ENCODE measurements around the gene KMT5B. TPM values are rescaled to one million over a fixed set of nuclear protein-coding genes. Genes with fewer than 3 reads are reported as not detected.

KMT5B gene
- total RNA-seq, 1 experiment from 2014 or later, result 12.4 TPM

DNA sequence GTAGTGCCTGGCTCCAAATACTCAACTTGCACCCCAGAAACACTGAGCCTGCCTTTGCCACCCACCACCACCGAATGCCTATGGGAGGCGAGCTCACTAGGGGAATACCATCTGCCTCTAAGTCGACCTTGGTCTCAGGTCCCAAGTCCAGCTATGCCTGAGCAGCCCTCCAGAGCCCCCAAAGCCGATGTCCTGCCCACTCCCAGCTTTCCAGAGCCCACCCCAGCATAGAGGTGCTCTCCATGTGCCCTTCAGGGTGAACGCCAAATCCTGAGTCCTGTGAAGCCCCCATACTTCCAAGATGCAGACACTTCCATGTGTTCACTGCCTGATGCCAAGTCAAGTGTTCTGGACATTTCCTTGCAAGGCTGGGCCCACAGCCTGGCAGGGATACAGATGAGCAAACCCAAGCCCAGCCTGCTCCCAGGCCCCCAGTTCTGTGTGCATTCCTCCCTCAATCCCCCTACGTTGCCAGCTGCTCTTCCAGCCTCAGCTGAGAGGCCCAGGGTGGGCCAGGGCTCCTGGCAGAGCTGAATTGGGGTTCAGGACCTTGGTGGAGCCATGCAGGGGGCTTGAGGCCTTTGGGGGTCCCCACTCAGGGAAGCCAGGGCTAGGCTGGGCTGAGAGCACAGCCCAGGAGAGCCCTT lies 2.6 kb upstream of the KMT5B start:
- no peak for DNase-seq (ENCODE audit: low spot score)

DNA sequence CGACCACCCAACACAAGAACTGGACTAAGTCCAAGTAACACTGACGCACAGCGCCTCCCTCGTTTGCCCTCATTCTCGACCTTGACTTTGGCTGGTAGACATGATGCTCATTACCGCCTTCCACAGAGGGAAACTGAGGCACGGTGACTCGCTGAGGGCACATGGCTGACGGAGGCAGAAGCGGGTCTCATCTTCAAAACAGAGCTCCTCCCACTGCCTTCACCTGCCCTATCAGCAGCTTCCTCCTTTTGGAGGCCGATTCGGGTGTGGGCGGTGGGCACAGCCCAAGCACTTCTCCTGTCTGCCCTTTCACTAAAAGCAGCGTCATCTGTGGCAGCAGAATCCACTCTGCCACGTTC lies 2.0 kb upstream of the KMT5B start:
- no peak for DNase-seq (ENCODE audit: low spot score)

DNA sequence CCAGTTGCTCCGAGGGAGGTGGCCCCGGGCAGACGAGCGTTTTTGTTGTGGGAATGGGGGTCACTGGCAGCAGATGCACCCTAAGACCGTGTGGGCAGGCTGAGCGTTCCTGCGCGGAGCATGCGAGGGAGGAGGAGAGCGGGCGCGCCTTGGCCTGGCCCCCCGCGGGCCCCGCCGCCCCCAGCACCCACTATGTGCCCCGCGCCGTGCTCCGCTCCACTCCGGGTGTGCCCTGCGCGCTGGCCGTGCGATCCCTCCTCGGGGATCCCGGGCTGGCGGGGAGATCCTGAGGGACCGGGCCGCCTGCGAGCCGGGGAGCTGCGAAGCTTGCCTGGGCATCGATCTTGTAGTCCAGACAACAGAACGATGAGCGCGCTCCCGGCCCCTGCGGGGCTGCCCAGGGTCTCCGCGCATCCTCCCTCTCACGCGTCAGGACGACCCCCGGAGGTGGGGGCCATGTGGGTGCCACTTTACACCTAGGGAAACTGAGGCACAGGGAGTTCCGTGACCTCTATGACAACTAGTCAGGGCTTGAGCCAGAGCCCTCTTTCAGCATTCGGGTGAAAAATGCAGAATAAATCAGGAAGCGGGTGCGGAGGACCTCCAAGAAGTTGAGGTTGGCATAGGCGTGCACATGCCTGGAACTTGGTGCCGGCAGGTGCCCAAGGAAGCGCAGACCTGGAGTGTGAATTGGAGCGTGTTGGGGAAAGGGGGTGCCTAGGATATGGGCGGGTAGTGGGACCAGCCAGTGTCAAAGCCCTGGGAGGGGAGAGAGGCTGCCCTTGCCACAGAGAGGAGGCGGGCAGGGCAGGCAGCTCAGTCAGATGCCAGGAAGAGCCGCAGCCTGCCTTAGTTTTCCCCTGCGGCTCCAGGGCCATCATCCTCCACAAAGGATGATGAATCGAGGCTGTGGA lies 1.3 kb upstream of the KMT5B start:
- no peak for DNase-seq (ENCODE audit: low spot score)

DNA sequence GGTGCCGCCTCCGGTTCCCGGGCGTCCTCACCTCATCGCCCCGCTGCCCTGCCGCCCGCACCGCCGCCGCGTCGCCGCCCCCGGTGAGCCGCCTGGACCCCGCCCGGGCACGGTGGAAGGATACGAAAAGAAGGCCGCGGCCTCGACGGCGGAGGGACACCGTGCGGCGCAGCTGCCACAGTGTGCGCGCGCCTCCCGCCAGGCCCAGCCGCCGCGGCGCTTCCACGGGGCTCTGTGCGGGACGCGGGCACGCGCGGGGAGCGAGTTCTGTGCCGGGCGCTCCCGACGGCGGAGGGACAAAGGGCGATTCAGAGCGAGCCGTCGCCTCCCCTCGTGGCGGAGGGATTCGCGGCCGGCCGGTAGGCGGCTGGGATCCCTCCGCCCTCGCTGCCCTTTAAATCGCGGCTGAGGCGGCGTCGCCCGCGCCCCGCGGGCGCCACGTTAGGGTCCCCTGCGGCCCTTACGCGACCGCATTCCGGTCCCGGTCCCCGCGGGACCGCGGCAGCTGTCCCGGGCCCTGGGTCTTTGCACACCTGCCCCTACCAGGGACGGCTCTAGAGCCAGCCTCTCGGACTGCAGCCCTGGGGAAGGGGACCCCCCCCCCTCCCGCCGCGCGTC lies 568 bp upstream of the KMT5B start:
- DNase-seq (ENCODE audit: low spot score), result peak; percentile 82

DNA sequence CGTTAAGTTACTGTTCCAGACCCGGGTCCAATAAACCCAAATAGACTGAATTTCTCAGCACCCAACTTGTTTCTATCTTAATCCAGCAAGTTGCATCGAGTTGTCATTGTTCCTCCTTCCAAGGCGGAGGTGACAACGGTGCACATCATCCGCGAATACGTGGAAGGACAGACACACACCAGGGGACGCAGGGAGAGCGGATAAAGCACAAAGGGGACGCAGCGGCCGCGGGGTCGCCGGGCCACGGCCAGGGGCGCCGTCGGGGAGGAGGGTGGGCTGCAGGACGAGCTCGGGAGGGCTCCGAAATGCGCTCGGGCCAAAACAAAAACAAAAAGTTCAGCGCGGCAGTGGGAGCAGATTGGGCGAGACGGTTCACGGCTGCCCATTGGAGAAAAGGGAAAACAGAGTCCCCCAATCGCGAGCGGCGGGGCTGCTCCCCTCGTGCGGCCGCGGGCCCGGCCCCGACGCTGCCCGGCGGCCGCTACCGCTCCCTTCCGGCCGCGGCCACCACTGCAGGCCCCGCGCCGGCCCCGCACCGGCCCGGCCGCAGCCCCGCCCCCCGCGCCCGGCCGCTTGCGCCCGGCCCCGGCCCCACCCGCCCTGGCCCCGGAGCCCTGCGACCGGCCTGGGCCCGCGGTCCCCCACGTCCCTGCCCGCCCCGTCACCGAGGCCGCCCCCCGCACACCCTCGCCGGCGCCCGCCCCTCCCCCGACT lies 518 bp downstream of the KMT5B start:
- DNase-seq (ENCODE audit: low spot score), result peak; percentile 51

DNA sequence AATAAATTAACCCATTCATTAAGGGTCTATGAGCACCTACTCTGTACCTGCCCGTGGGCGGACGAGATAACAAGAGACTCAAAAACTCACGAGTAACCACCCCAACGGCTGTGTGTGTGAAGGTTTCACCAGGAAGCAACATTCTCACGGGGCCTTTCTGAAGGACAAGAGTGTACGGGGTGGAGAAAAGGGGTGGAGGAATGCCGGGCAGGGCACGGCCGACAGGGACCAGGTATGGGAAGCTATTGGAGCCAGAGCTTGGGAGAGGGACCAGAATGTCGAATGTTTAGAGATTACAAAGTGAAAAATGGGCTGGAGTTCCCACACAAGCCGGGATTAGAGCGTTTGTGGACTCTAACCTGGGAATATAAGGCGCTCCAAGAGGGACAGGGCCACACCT lies 1.6 kb downstream of the KMT5B start:
- no peak for DNase-seq (ENCODE audit: low spot score)

DNA sequence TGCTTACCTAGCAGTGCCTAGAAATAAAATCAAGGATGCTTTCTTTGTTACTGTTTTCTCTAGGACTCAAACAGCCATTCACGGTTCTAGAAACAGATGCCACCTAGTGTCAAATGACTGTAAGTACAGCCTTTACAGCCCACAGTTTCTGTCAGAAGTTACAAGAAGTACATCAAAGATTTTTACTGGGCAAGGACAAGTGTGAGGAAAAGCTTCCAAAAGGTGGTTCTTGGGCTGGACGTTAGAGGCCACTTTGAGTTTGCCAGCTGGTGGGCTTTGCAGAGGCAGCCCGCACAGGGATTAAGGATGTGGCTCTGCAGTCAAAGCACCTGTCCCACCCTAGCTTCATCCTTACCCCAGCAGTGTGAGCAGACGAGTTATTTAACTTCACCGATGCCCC lies 6.9 kb downstream of the KMT5B start:
- peak; percentile 55 for DNase-seq (ENCODE audit: low spot score)

DNA sequence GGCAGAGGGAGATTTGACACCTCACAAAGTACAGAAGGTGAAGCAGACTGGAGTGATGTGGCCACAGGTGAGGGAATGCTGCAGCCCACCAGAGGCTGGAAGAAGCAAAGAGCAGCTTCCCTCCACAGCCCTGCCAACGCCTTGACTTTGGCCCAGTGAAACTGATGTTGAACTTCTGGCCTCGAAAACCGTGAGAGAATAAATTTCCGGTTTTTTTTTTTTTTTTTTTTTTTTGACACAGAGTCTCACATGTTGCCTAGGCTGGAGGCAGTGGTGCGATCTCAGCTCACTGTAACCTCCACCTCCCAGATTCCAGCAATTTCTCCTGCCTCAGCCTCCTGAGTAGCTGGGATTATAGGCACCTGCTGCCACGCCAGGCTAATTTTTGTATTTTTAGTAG lies 8.7 kb downstream of the KMT5B start:
- DNase-seq (ENCODE audit: low spot score), result no peak

DNA sequence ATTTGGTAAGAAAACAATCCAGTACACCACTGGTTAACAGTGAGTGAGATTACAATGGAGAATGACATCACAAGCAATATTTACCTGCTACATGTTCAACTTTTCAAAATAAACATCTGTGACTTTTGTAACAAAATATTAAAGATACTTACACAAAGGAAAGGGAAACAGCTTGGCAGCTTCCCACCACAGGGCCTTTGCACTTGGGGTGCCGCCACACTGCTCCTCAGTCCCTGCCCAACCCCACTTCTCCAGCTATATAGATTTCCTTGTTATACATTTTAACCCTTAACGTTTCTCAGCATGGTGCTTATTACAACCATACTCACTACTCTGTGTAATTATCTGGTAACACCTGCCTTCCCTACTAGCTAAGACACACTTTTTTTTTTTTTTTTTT lies 10.9 kb downstream of the KMT5B start:
- no peak for DNase-seq (ENCODE audit: low spot score)

DNA sequence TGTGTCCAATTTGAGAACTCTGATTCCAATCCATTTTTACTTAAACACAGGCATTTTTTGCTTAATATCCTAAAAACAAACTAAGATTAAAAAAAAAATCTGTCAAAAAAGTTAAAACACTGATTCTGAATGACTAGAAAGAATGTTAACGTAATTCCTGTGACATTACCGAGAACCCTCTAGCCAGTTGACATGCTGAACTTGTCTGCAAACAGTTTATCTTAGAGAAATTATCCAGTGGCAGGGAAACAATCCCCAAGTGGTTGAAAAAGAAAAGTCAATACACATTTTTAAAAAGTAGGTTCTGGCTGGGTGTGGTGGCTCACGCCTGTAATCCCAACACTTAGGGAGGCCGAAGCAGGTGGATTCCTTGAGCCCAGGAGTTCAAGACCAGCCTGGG lies 11.6 kb downstream of the KMT5B start:
- DNase-seq (ENCODE audit: low spot score), result no peak

DNA sequence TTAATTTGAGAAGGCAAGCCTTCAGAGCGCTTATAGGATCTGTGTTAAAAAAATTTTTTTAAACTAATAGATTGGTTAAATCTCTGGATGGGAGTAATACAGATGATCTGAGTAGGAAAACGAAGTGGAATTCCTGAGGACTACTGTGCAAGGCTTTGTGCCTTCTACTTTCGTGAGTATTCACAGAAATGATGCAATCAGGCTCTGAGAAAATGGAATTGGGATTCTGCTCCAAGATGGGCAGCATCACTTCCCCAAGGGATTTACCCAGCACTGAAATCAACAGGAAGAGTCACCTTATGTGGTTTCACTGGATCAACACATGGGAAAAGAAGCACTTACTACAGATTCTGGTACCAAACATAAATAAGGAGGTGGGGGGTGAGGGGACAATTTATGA lies 12.5 kb downstream of the KMT5B start:
- no peak for DNase-seq (ENCODE audit: low spot score)

DNA sequence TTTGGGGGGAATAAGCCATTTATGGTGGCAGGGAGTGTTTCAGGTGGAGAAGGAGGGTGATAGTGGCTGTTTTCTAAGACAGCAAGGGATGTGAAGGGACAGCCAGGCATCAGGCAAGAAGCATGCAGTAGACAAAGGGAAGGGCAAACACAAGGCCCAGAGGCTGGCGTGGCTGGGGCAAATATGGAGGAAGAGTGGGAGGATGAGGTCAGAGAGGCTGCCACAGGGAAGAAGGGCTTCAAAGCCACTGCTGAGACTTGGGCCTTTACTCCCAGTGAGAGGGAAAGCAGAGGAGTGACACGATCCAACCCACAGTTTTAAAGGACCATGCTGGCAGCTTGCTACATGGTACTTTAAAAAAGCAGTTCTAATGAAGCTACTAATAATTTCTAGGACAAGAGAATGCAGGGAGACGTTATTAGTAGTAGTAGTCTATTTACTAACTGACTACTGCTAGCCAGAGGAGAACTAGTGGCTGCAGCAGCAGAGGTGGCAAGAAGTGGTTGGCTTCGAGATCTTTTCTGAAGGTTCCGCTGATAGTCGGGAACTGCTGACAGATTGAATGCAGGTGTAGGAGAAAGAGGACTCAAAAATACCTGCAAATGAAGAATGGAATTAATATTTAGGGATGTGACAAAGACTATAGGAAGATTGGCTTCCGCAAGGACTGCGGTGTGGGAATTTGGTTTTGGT lies 13.7 kb downstream of the KMT5B start:
- DNase-seq (ENCODE audit: low spot score), result no peak

DNA sequence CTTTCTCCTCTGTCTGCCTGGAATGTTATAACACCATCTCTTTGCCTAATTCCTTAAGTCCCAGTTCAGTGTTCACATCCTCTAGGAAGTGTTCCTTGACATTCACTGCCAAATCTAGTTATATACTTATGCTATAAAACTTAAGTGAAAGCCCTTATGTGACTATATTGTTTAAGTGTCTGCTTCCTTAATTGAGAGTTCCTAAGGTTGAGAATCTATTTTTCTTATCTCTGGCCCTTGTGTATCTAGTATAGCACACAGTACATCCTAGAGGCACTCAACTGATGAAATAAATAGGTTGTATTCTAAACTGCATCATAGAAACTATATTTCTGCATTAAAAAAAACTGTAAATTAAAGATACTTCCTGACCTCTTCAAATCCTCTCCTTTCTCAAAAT lies 16.9 kb downstream of the KMT5B start:
- DNase-seq (ENCODE audit: low spot score), result no peak

DNA sequence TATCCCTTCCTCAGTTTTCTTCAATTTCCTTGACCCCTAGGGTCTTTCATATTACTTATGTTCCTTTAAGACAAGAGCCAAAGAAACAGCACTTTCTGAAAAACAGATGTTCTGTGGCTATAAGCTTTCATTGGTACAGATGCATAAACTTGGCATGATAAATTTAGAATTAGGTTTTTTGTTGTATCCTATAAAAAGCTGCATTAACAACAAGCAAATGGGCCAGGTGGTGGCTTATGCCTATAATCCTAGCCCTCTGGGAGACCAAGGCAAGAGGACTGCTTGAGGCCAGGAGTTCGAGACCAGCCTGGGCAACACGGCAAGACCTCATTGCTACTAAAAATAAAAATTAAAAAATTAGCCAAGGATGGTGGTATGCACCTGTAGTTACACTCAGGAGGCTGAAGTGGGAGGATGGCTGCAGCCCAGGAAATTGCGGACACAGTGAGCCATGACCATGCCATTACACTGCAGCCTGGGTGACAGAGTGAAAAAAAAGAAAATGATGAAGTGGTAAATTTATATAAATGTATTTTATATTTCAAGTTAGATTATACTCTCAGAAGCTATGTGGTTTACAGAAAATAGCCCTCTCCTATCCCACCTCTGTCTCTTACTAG lies 18.3 kb downstream of the KMT5B start:
- no peak for DNase-seq (ENCODE audit: low spot score)

DNA sequence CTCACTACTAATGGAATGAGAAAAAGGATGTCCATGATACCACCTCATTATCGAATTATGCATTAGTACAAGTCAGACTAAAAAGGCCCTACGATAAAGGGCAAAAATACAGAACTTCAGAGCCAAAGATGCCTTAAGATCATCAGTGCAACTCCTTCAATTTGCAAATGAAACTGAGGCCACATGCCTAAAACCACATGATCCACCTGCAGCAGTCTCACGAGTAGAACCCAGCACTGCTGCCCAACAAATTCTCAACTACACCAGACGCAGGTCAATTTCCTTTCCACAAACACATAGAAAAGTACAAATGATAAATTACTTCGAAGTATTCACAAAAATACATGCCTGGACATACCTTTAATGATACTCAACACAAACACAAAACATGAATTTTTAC lies 20.1 kb downstream of the KMT5B start:
- DNase-seq (ENCODE audit: low spot score), result no peak

DNA sequence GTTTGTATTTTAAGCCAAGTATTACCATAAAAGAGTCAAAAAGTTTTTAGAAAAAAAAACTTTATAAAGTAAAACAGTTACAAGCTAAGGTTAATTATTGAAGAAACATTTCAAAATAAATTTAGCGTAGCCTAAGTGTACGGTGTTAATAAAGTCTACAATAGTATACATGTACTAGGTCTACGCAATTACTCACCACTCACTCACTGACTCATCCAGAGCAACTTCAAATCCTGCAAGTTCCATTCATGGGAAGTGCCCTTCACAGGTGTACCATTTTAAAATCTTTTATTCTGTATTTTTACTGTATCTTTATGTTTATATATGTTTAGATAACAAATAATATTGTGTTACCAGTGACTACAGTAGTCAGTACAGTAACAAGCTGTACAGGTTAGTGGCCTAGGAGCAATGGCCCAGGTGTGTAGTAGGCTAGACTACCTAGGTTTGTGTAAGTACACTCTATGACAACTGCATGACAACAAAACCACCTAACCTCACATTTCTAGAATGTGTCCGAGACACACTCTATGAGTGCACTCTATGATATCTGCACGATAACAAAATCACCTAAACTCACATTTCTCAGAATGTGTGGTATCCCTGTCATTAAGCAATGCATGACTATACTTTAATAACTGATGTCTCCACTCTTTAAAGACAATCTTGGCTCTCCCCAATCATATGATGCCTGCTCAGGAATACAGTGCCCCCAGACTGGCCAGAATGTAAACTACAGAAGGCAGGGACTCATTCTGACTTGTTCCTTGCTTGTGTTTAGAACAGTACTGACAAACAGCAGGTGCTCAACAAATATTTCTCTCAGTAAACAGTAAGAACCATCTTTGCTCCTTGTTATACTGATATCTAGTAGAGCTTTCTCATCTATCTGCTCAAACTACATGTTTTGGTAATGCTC lies 21.2 kb downstream of the KMT5B start:
- DNase-seq (ENCODE audit: low spot score), result no peak

DNA sequence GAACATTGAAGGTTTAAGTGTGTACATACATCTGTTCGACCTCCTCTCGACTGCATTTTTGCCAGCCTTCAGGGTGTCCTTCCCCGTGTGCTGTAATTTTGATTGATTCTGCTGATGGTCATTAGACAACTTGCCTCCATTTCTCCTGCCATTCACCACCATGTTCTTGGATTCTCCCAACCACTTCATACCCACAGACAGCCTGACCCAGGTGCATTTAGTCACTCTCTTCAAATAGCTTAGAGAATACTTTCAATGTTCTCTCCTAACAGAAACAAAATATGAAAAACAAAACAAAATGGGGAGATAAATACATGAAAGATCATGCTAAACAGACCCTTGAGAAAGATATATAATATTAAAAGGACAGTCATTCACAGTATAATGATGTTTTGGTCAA lies 23.2 kb downstream of the KMT5B start:
- DNase-seq (ENCODE audit: low spot score), result no peak

DNA sequence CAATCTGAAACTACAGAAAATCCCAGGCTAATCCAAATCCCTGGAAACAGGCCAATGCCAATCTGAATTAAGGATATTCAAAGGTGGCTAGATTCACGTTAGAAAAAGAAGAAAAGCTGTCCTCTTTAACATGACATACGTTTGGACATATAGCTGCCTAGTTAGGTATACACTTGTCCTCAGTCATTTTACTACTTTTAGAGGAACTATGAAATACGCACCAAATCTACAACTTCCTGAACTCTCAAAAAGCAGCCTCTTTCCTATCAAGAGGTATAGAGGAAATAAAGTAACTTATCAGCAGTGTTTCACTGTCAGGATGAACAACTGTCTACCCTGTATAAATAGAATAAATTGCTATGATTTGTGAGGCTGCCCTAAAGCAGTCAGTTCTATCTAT lies 24.0 kb downstream of the KMT5B start:
- no peak for DNase-seq (ENCODE audit: low spot score)

DNA sequence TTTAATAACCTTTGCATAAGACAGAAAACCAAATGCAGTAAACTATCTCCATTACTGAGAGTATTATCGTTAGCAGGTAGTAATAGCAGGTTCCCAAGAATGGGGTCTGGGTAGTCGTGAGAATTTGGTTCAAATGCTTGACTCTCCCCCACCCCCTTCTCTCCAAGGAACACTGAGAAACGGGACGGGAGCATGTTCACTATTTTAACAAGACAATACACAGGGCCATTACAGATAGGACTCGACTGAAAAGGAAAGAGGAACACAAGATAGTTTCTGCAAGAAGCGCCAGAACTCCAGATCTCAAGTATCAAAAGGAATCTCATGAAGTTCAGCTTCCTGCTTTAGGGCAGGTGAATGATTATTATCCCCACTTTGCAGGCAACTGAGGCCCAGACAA lies 27.0 kb downstream of the KMT5B start:
- DNase-seq (ENCODE audit: low spot score), result no peak
